Measurements from ENCODE around the gene SLITRK3. TPM values are rescaled to one million over a fixed set of nuclear protein-coding genes. Genes with fewer than 3 reads are reported as not detected.
"Not testable (repeated sequence)": the region's sequence is repeated elsewhere in the genome, so short reads cannot be mapped to it uniquely, and the experiment has no call there.

SLITRK3 gene
- total and polyA plus RNA-seq, 2 experiments from 2014 or later: 1.2 to 1.7 TPM

GRCh38 chr3:165139918-165140317, 56.3 kb downstream of the SLITRK3 start:
- H3K4me3 ChIP-seq; H3K27me3 Mint-ChIP-seq (ENCODE audit: insufficient read depth, low read depth, poor library complexity); H2AFZ ChIP-seq; H3K27ac ChIP-seq (ENCODE audit: low read depth); H4K20me1 ChIP-seq (replicated peaks; ENCODE audit: insufficient read depth); H3K36me3 Mint-ChIP-seq (ENCODE audit: low read depth); H3K4me2 ChIP-seq; H3K27me3 ChIP-seq (ENCODE audit: insufficient read depth); H3K9me3 Mint-ChIP-seq; DNase-seq (ENCODE audit: low spot score); H3K9me2 ChIP-seq (ENCODE audit: insufficient read depth); H3K4me1 ChIP-seq (ENCODE audit: insufficient read depth); H3K4me1 Mint-ChIP-seq; ATAC-seq; H3K79me2 ChIP-seq (replicated peaks; ENCODE audit: insufficient read depth); H3K4me3 Mint-ChIP-seq; H3K36me3 ChIP-seq (ENCODE audit: insufficient read depth); H3K27ac Mint-ChIP-seq; H3F3A ChIP-seq (replicated peaks; ENCODE audit: low read depth): not testable (repeated sequence)

Other genes with a start within 250 kb of the SLITRK3 start
- not detected in 2 replicates for gene SI, start 117.9 kb downstream of the SLITRK3 start, total RNA-seq (2014; rRNA removed; shearing (Covaris generic))
- not detected in 2 replicates for gene SI, start 117.9 kb downstream of the SLITRK3 start, polyA plus RNA-seq (2016; fragmentation: Nextera tagmentation; extraction: Ambion mirVana)

Data from GM23338 (cell line).